Suprapubic skin (tissue), 4 donors: Measurements from ENCODE around the gene GXYLT2.

Experiments used
- EP300 ChIP-seq: sonication (generic); formaldehyde crosslinking; IDR thresholded peaks from one replicate; pipeline ENCODE4 v1.6.1; 2017; ENCODE audit warnings: antibody characterized with exemption
- POLR2A ChIP-seq, 2 donors: fragments of 450-650 bp; IDR thresholded peaks; one replicate each; pipeline ENCODE4 v1.6.1; 2017; ENCODE audit warnings: antibody characterized with exemption in 2 of 2, mild to moderate bottlenecking in 2 of 2, moderate library complexity in 2 of 2
- POLR2AphosphoS5 ChIP-seq, 3 donors: sonication (generic); formaldehyde crosslinking; IDR thresholded peaks; one replicate each; pipeline ENCODE4 v1.6.1; 2017; ENCODE audit warnings: antibody characterized with exemption in 3 of 3
- TF ChIP-seq, protein P1 (sequence below), 2 donors: fragments of 200-600 bp in 1 of 2; fragments of 450-650 bp in 1 of 2; sonication (generic) in 1 of 2; IDR thresholded peaks; one replicate each; pipeline ENCODE4 v1.5.1; 2016 to 2019; ENCODE audit warnings: antibody characterized with exemption in 2 of 2, mild to moderate bottlenecking in 1 of 2, moderate library complexity in 1 of 2

DNA sequence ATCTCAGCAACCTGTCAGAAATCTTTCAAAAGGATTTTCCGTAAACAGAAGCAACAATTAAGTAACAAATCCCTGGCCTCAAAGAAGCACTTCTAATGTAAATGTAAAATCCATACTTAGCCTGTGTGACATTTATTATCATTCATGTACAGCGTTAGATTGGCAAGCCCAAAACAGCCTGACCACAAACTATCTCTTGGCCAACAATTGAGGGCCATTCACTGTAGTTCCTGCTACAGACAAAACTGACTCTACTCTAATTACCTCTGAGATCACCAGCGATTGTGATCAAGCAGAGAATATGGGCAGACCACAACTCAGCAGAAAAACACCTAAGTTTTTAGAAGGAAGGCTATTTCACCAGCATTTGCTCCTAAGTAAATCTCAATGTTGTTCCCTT lies 48.8 kb upstream of the GXYLT2 start:
- TF ChIP-seq, protein P1, sequence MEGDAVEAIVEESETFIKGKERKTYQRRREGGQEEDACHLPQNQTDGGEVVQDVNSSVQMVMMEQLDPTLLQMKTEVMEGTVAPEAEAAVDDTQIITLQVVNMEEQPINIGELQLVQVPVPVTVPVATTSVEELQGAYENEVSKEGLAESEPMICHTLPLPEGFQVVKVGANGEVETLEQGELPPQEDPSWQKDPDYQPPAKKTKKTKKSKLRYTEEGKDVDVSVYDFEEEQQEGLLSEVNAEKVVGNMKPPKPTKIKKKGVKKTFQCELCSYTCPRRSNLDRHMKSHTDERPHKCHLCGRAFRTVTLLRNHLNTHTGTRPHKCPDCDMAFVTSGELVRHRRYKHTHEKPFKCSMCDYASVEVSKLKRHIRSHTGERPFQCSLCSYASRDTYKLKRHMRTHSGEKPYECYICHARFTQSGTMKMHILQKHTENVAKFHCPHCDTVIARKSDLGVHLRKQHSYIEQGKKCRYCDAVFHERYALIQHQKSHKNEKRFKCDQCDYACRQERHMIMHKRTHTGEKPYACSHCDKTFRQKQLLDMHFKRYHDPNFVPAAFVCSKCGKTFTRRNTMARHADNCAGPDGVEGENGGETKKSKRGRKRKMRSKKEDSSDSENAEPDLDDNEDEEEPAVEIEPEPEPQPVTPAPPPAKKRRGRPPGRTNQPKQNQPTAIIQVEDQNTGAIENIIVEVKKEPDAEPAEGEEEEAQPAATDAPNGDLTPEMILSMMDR (IDR thresholded peaks at IDR 0.05): no peak
- no peak for TF ChIP-seq POLR2AphosphoS5 (IDR thresholded peaks at IDR 0.05)
- no peak for TF ChIP-seq EP300
- no peak for TF ChIP-seq POLR2A (IDR thresholded peaks at IDR 0.05)
